Uterus (tissue), 2 donors: ENCODE measurements around the gene PDK2.

Source experiments
- CTCF ChIP-seq, 4 experiments: fragments of 200-600 bp in 2 of 4; fragments of 450-650 bp in 2 of 4; sonication (generic) in 2 of 4; IDR thresholded peaks; one replicate each; pipeline ENCODE4 v1.5.1; 2016 to 2019; ENCODE audit warnings: antibody characterized with exemption in 4 of 4, mild to moderate bottlenecking in 2 of 4, moderate library complexity in 1 of 4
- POLR2A ChIP-seq, 2 donors: fragments of 450-650 bp; IDR thresholded peaks; one replicate each; pipeline ENCODE4 v1.6.1; 2016; ENCODE audit warnings: antibody characterized with exemption in 2 of 2, mild to moderate bottlenecking in 1 of 2, moderate library complexity in 1 of 2

GRCh38 chr17:50101346-50102163 lies 6.4 kb downstream of the PDK2 start:
- no peak for TF ChIP-seq POLR2A (IDR thresholded peaks at IDR 0.05)
- no peak for TF ChIP-seq CTCF (IDR thresholded peaks at IDR 0.05)
